ENCODE measurements around the gene PLCH1. TPM values are rescaled to one million over a fixed set of nuclear protein-coding genes. Genes with fewer than 3 reads are reported as not detected.

The PLCH1 gene
- total and polyA plus RNA-seq, 3 experiments from 2014 or later, result not detected

GRCh38 chr3:155481591-155481990 lies 263.3 kb downstream of the PLCH1 start:
- H3K27ac ChIP-seq (ENCODE audit: low read depth, low read length), result no peak overlapping the region
- H3K27ac Mint-ChIP-seq, result no peak overlapping the region
- H3K36me3 ChIP-seq (ENCODE audit: insufficient read depth, low read length), result no peaks in the 10 kb centered on the region
- no peaks in the 10 kb centered on the region for H3K36me3 Mint-ChIP-seq
- H3K4me1 ChIP-seq (ENCODE audit: insufficient read depth, low read length), result no peaks in the 10 kb centered on the region
- H3K4me3 Mint-ChIP-seq, result no peak overlapping the region
- peaks cover 0 to 7% (median 3%) of the 10 kb centered on the region in 5 donors for H3K9me3 Mint-ChIP-seq
- no peaks in the 10 kb centered on the region for H3K27me3 ChIP-seq (ENCODE audit: insufficient read depth, low read length, poor library complexity, severe bottlenecking)
- no peak overlapping the region for H3K4me3 ChIP-seq (ENCODE audit: low read length)
- ChIA-PET CTCF (no interaction called here), POLR2A (no interaction called here)
- no peaks in the 10 kb centered on the region for H3K4me1 Mint-ChIP-seq
- no peak for DNase-seq
- H3K27me3 Mint-ChIP-seq, result peaks cover 0 to 3% of the 10 kb centered on the region in 2 donors
- no peaks in the 10 kb centered on the region for H3K9me3 ChIP-seq (ENCODE audit: low read length)

DNA sequence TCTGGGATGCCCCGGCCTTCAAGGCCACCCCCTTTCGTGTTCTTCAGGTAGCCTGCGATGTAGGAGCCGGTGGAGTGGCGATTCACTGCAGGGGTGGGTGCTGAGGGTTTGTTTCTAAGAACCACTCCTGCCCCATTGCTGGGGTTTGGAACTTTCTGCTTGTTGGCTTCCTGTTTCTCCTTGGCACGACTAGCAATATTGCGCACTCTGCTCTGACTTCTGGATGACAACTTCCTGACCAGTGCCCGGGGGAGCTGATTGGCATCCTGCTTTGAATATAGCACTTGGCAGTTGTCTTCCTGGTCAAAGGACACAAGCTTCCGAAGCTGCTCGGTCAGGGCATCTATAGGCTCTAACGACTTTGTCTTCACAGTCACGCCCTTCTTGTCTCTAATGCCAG lies 263.8 kb downstream of the PLCH1 start:
- no peak overlapping the region for H3K4me3 ChIP-seq (ENCODE audit: low read length)
- no peaks in the 10 kb centered on the region for H3K9me3 ChIP-seq (ENCODE audit: low read length)
- H3K27me3 ChIP-seq (ENCODE audit: insufficient read depth, low read length, poor library complexity, severe bottlenecking), result no peaks in the 10 kb centered on the region
- no peak overlapping the region for H3K27ac Mint-ChIP-seq
- H3K36me3 ChIP-seq (ENCODE audit: insufficient read depth, low read length), result no peaks in the 10 kb centered on the region
- ChIA-PET POLR2A (no interaction called here), CTCF (no interaction called here)
- peaks cover 0 to under 1% of the 10 kb centered on the region in 2 donors for H3K27me3 Mint-ChIP-seq
- no peaks in the 10 kb centered on the region for H3K36me3 Mint-ChIP-seq
- no peak overlapping the region for H3K27ac ChIP-seq (ENCODE audit: low read depth, low read length)
- peaks cover 0 to 7% (median 4%) of the 10 kb centered on the region in 5 donors for H3K9me3 Mint-ChIP-seq
- no peak overlapping the region for H3K4me3 Mint-ChIP-seq
- no peaks in the 10 kb centered on the region for H3K4me1 Mint-ChIP-seq
- DNase-seq, result no peak
- no peaks in the 10 kb centered on the region for H3K4me1 ChIP-seq (ENCODE audit: insufficient read depth, low read length)

DNA sequence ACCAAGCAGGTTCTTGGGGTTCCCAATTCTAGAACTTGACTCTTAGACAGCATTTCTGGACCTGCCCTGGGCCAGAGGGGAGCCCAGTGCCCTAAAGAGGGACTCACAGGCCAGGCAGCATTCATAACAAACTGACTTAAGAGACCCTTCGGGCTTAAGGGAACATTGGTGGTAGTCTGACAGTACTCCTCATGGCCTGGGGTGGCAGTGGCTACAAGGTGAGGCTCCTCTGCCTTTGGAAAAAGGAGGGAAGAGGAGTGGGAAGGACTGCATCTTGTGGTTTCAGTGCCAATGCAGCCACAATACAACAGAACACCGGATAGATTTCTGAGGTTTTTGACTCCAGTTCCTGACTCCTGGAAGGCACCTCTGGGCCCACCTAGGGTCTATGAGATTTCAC lies 279.2 kb downstream of the PLCH1 start:
- Mint-ChIP-seq H3K36me3 (peaks cover 0 to 3% (median 0%) of the 10 kb centered on the region in 3 donors), H3K9me3 (peaks cover 13 to 24% (median 19%) of the 10 kb centered on the region in 5 donors), H3K27ac (no peak overlapping the region), H3K4me1 (no peaks in the 10 kb centered on the region), H3K27me3 (no peaks in the 10 kb centered on the region), H3K4me3 (no peak overlapping the region)
- H3K27me3 ChIP-seq (ENCODE audit: insufficient read depth, low read length, poor library complexity, severe bottlenecking), result no peaks in the 10 kb centered on the region
- H3K9me3 ChIP-seq (ENCODE audit: low read length), result no peaks in the 10 kb centered on the region
- CTCF ChIA-PET, result no interaction called here
- DNase-seq, result no peak
- H3K36me3 ChIP-seq (ENCODE audit: insufficient read depth, low read length), result no peaks in the 10 kb centered on the region
- no peak overlapping the region for H3K4me3 ChIP-seq (ENCODE audit: low read length)
- no peak overlapping the region for H3K27ac ChIP-seq (ENCODE audit: low read depth, low read length)
- H3K4me1 ChIP-seq (ENCODE audit: insufficient read depth, low read length), result no peaks in the 10 kb centered on the region
- POLR2A ChIA-PET, result no interaction called here

DNA sequence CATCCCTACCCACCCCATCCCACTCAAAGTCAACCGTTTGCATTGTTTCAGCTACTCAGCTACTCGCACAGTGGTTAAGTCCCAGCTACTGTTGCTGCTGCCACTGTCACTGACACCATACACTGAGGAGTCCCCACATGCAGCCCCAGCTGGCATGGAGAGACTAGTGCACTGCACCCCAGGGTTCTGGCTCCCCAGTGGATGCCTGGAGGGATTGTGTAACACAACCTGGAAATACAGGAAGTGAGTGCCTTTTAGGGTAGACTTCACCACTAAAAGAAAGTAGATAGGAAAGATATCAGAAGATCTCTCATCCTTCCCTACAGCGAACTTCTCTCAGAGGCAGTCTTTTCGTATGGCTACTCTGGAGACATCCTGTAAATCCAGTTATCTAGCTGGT lies 282.2 kb downstream of the PLCH1 start:
- Histone ChIP-seq H3K4me1 (ENCODE audit: insufficient read depth, low read length) (no peaks in the 10 kb centered on the region), H3K27ac (ENCODE audit: low read depth, low read length) (no peak overlapping the region), H3K9me3 (ENCODE audit: low read length) (no peaks in the 10 kb centered on the region), H3K4me3 (ENCODE audit: low read length) (no peak overlapping the region), H3K27me3 (ENCODE audit: insufficient read depth, low read length, poor library complexity, severe bottlenecking) (no peaks in the 10 kb centered on the region), H3K36me3 (ENCODE audit: insufficient read depth, low read length) (no peaks in the 10 kb centered on the region)
- Mint-ChIP-seq H3K36me3 (no peaks in the 10 kb centered on the region), H3K4me3 (no peak overlapping the region), H3K27me3 (peaks cover 0 to under 1% of the 10 kb centered on the region in 2 donors), H3K4me1 (no peaks in the 10 kb centered on the region), H3K27ac (no peak overlapping the region), H3K9me3 (peaks cover 4 to 13% (median 7%) of the 10 kb centered on the region in 5 donors)
- DNase-seq, result no peak
- CTCF ChIA-PET, result no interaction called here
- POLR2A ChIA-PET, result no interaction called here

GRCh38 chr3:155457591-155457990 lies 287.3 kb downstream of the PLCH1 start:
- DNase-seq, result no peak
- ChIA-PET CTCF (no interaction called here), POLR2A (no interaction called here)
- no peaks in the 10 kb centered on the region for H3K27me3 ChIP-seq (ENCODE audit: insufficient read depth, low read length, poor library complexity, severe bottlenecking)
- no peak overlapping the region for H3K27ac Mint-ChIP-seq
- no peaks in the 10 kb centered on the region for H3K9me3 ChIP-seq (ENCODE audit: low read length)
- H3K9me3 Mint-ChIP-seq, result peaks cover 0 to 6% (median 1%) of the 10 kb centered on the region in 5 donors
- no peak overlapping the region for H3K27ac ChIP-seq (ENCODE audit: low read depth, low read length)
- H3K4me3 Mint-ChIP-seq, result no peak overlapping the region
- H3K36me3 Mint-ChIP-seq, result no peaks in the 10 kb centered on the region
- H3K4me1 ChIP-seq (ENCODE audit: insufficient read depth, low read length), result no peaks in the 10 kb centered on the region
- H3K4me1 Mint-ChIP-seq, result no peaks in the 10 kb centered on the region
- no peak overlapping the region for H3K4me3 ChIP-seq (ENCODE audit: low read length)
- H3K27me3 Mint-ChIP-seq, result peaks cover 0 to 2% of the 10 kb centered on the region in 2 donors
- no peaks in the 10 kb centered on the region for H3K36me3 ChIP-seq (ENCODE audit: insufficient read depth, low read length)

GRCh38 chr3:155455765-155456164 lies 289.1 kb downstream of the PLCH1 start:
- Histone ChIP-seq H3K27ac (ENCODE audit: low read depth, low read length) (no peak overlapping the region), H3K4me1 (ENCODE audit: insufficient read depth, low read length) (no peaks in the 10 kb centered on the region), H3K4me3 (ENCODE audit: low read length) (no peak overlapping the region), H3K27me3 (ENCODE audit: insufficient read depth, low read length, poor library complexity, severe bottlenecking) (no peaks in the 10 kb centered on the region), H3K36me3 (ENCODE audit: insufficient read depth, low read length) (no peaks in the 10 kb centered on the region), H3K9me3 (ENCODE audit: low read length) (no peaks in the 10 kb centered on the region)
- Mint-ChIP-seq H3K27me3 (peaks cover 0 to 2% of the 10 kb centered on the region in 2 donors), H3K27ac (no peak overlapping the region), H3K4me1 (no peaks in the 10 kb centered on the region), H3K36me3 (no peaks in the 10 kb centered on the region), H3K9me3 (peaks cover 0 to 6% (median 1%) of the 10 kb centered on the region in 5 donors), H3K4me3 (no peak overlapping the region)
- ChIA-PET CTCF (no interaction called here), POLR2A (no interaction called here)
- DNase-seq, result no peak

GRCh38 chr3:155453512-155453911 lies 291.4 kb downstream of the PLCH1 start:
- no peaks in the 10 kb centered on the region for H3K36me3 ChIP-seq (ENCODE audit: insufficient read depth, low read length)
- H3K4me3 ChIP-seq (ENCODE audit: low read length), result no peak overlapping the region
- H3K27ac Mint-ChIP-seq, result no peak overlapping the region
- H3K4me1 Mint-ChIP-seq, result no peaks in the 10 kb centered on the region
- H3K27me3 Mint-ChIP-seq, result peaks cover 0 to 4% of the 10 kb centered on the region in 2 donors
- no peak overlapping the region for H3K4me3 Mint-ChIP-seq
- H3K9me3 ChIP-seq (ENCODE audit: low read length), result no peaks in the 10 kb centered on the region
- H3K27ac ChIP-seq (ENCODE audit: low read depth, low read length), result no peak overlapping the region
- no peak for DNase-seq
- H3K9me3 Mint-ChIP-seq, result peaks cover 0 to 9% (median 2%) of the 10 kb centered on the region in 5 donors
- no peaks in the 10 kb centered on the region for H3K4me1 ChIP-seq (ENCODE audit: insufficient read depth, low read length)
- ChIA-PET POLR2A (no interaction called here), CTCF (no interaction called here)
- H3K27me3 ChIP-seq (ENCODE audit: insufficient read depth, low read length, poor library complexity, severe bottlenecking), result no peaks in the 10 kb centered on the region
- H3K36me3 Mint-ChIP-seq, result no peaks in the 10 kb centered on the region

GRCh38 chr3:155449613-155450267 lies 295.1 kb downstream of the PLCH1 start:
- H3K27me3 Mint-ChIP-seq, result peaks cover 0 to 2% of the 10 kb centered on the region in 2 donors
- DNase-seq, result no peak
- H3K27ac Mint-ChIP-seq, result no peak overlapping the region
- H3K9me3 Mint-ChIP-seq, result peaks cover 0 to 5% (median 0%) of the 10 kb centered on the region in 5 donors
- Histone ChIP-seq H3K27me3 (ENCODE audit: insufficient read depth, low read length, poor library complexity, severe bottlenecking) (no peaks in the 10 kb centered on the region), H3K27ac (ENCODE audit: low read depth, low read length) (no peak overlapping the region), H3K4me1 (ENCODE audit: insufficient read depth, low read length) (no peaks in the 10 kb centered on the region), H3K4me3 (ENCODE audit: low read length) (no peak overlapping the region), H3K36me3 (ENCODE audit: insufficient read depth, low read length) (no peaks in the 10 kb centered on the region), H3K9me3 (ENCODE audit: low read length) (no peaks in the 10 kb centered on the region)
- ChIA-PET POLR2A (no interaction called here), CTCF (no interaction called here)
- no peaks in the 10 kb centered on the region for H3K4me1 Mint-ChIP-seq
- H3K4me3 Mint-ChIP-seq, result no peak overlapping the region
- H3K36me3 Mint-ChIP-seq, result no peaks in the 10 kb centered on the region

Data from CD8-positive, alpha-beta memory T cell (primary cell).